Endothelial cell (in vitro differentiated cells): ENCODE results near the gene RPTOR. TPM values are rescaled to one million over a fixed set of nuclear protein-coding genes. Genes with fewer than 3 reads are reported as not detected.
"Not testable (repeated sequence)": the region's sequence is repeated elsewhere in the genome, so short reads cannot be mapped to it uniquely, and the experiment has no call there.

Experiments used
- DNase-seq: peaks from one replicate; pipeline ENCODE4 v3.0.0; 2021; ENCODE audit warnings: low spot score
- H3K27ac Mint-ChIP-seq: one replicate; pipeline ENCODE4 v1.8.0; 2021; ENCODE audit warnings: mixed read lengths, inconsistent platforms; ENCODE audit not compliant: unreplicated experiment
- H3K27me3 Mint-ChIP-seq: one replicate; pipeline ENCODE4 v1.8.0; 2021; ENCODE audit warnings: mild to moderate bottlenecking, moderate library complexity, mixed read lengths, inconsistent platforms; ENCODE audit not compliant: unreplicated experiment
- H3K36me3 Mint-ChIP-seq: one replicate; pipeline ENCODE4 v1.8.0; 2021; ENCODE audit warnings: mild to moderate bottlenecking, low read depth, mixed read lengths, inconsistent platforms; ENCODE audit not compliant: unreplicated experiment
- H3K4me1 Mint-ChIP-seq: one replicate; pipeline ENCODE4 v1.8.0; 2021; ENCODE audit warnings: mild to moderate bottlenecking, mixed read lengths, inconsistent platforms; ENCODE audit not compliant: unreplicated experiment
- H3K4me3 Mint-ChIP-seq: one replicate; pipeline ENCODE4 v1.8.0; 2021; ENCODE audit warnings: mild to moderate bottlenecking, mixed read lengths, inconsistent platforms; ENCODE audit not compliant: unreplicated experiment
- H3K9me3 Mint-ChIP-seq: one replicate; pipeline ENCODE4 v1.8.0; 2021; ENCODE audit warnings: mixed read lengths, inconsistent platforms; ENCODE audit not compliant: unreplicated experiment
- CTCF ChIP-seq: fragments of 200-600 bp; sonication (generic); IDR thresholded peaks from one replicate; pipeline ENCODE4 v1.5.0; 2021; ENCODE audit warnings: antibody characterized with exemption; ENCODE audit not compliant: unreplicated experiment
- total RNA-seq: library from RNA; stranded (reverse); fragmentation: NEBNext Ultra II Directional; extraction: Animal tissue kit (Norgen Biotek cat#: 25700); gene quantifications from one replicate; pipeline ENCODE4 v1.2.1, GENCODE V29; 2021; ENCODE audit not compliant: unreplicated experiment

Gene RPTOR
- total RNA-seq, 1 donor from 2014 or later, result 36.7 TPM

GRCh38 chr17:80527016-80527645 lies 17.5 kb upstream of the RPTOR start:
- Mint-ChIP-seq H3K4me3 (no peak overlapping the region), H3K9me3 (no peaks in the 10 kb centered on the region), H3K36me3 (no peaks in the 10 kb centered on the region), H3K4me1 (no peaks in the 10 kb centered on the region), H3K27me3 (peaks cover 3% of the 10 kb centered on the region), H3K27ac (no peak overlapping the region)
- no peak for DNase-seq
- no peak for TF ChIP-seq CTCF

GRCh38 chr17:80528536-80528935 lies 16.1 kb upstream of the RPTOR start:
- no peak overlapping the region for H3K27ac Mint-ChIP-seq
- H3K4me1 Mint-ChIP-seq, result no peaks in the 10 kb centered on the region
- no peak for DNase-seq
- H3K9me3 Mint-ChIP-seq, result no peaks in the 10 kb centered on the region
- H3K27me3 Mint-ChIP-seq, result peaks cover 1% of the 10 kb centered on the region
- no peaks in the 10 kb centered on the region for H3K36me3 Mint-ChIP-seq
- no peak overlapping the region for H3K4me3 Mint-ChIP-seq
- no peak for TF ChIP-seq CTCF

- Mint-ChIP-seq H3K27me3 (peaks cover 1% of the 10 kb centered on the region), H3K4me1 (no peaks in the 10 kb centered on the region), H3K36me3 (no peaks in the 10 kb centered on the region), H3K9me3 (no peaks in the 10 kb centered on the region), H3K4me3 (no peak overlapping the region), H3K27ac (no peak overlapping the region)
- TF ChIP-seq CTCF, result no peak
- DNase-seq, result no peak
Observed at GRCh38 chr17:80529104-80529903, 15.3 kb upstream of the RPTOR start.

- H3K27me3 Mint-ChIP-seq, result peaks cover 1% of the 10 kb centered on the region
- H3K9me3 Mint-ChIP-seq, result no peaks in the 10 kb centered on the region
- no peaks in the 10 kb centered on the region for H3K4me1 Mint-ChIP-seq
- no peak overlapping the region for H3K4me3 Mint-ChIP-seq
- TF ChIP-seq CTCF, result no peak
- H3K27ac Mint-ChIP-seq, result no peak overlapping the region
- DNase-seq, result no peak
- no peaks in the 10 kb centered on the region for H3K36me3 Mint-ChIP-seq
Observed at GRCh38 chr17:80529904-80530292, 14.7 kb upstream of the RPTOR start.

GRCh38 chr17:80531400-80531799 lies 13.2 kb upstream of the RPTOR start:
- Mint-ChIP-seq H3K4me3 (no peak overlapping the region), H3K36me3 (no peaks in the 10 kb centered on the region), H3K4me1 (no peaks in the 10 kb centered on the region), H3K27ac (no peak overlapping the region), H3K27me3 (peaks cover 1% of the 10 kb centered on the region), H3K9me3 (no peaks in the 10 kb centered on the region)
- DNase-seq, result no peak
- TF ChIP-seq CTCF, result no peak

GRCh38 chr17:80537386-80537785 lies 7.3 kb upstream of the RPTOR start:
- H3K9me3 Mint-ChIP-seq, H3K4me3 Mint-ChIP-seq, H3K27me3 Mint-ChIP-seq: not testable (repeated sequence)

More at GRCh38 chr17:80537386-80537785, 7.3 kb upstream of the RPTOR start:
- not testable (repeated sequence) for H3K36me3 Mint-ChIP-seq, H3K27ac Mint-ChIP-seq, DNase-seq, H3K4me1 Mint-ChIP-seq
